ENCODE measurements around the gene NANOS3.

NANOS3 gene

DNA sequence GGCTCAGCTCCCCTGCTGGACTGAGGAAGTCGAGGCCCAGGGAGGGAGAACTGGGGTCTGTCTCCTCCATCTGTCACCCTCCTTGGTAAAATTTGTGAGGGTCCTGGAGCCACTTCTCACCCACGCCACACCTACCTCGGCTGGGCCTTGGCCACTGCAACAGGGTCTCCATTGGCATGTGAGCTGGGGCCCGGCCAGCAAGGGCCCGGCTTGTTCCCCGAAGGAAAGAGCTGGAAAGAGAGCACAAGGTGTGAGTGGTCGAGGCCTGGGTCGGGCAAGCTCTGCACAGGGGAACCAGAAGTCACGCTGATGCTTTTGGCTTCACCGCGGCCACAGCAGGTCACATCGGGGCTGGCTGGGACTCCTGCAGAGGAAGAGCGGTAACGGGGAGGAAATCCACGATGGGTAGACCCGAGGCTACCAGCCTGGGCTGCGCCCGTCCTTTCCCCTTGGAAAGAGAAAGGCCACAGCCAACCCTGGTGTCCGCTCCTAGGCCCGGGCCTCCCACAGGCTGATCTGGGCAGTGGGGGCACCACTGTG is 9.0 kb downstream of the NANOS3 start:
- Histone ChIP-seq H3K27ac (ENCODE audit: low read depth, low read length) (no peak overlapping the region), H3K4me1 (ENCODE audit: control insufficient read depth, low read length) (peaks cover 18% of the 10 kb centered on the region), H3K4me2 (ENCODE audit: low read length) (no peak overlapping the region), H4K20me1 (ENCODE audit: control insufficient read depth, insufficient read depth, low read depth, low read length) (no peaks in the 10 kb centered on the region), H3K36me3 (ENCODE audit: control insufficient read depth, low read length) (no peaks in the 10 kb centered on the region), H3F3A (ENCODE audit: control insufficient read depth, insufficient read depth) (no peaks in the 10 kb centered on the region; the same call in 1 of the 2 replicates), H3K9me3 (ENCODE audit: control insufficient read depth, insufficient read depth, low read length) (no peaks in the 10 kb centered on the region), H3K27me3 (ENCODE audit: control insufficient read depth, low read length) (0 out of 2 replicates have a peak, but pooled peaks cover 3% of the 10 kb centered on the region), H3K4me3 (ENCODE audit: low read length) (no peak overlapping the region), H3K9me2 (replicated peaks; ENCODE audit: control insufficient read depth, low read length) (no peaks in the 10 kb centered on the region), H3K79me2 (ENCODE audit: control insufficient read depth, low read length) (no peaks in the 10 kb centered on the region)
- TF ChIP-seq, protein P1, sequence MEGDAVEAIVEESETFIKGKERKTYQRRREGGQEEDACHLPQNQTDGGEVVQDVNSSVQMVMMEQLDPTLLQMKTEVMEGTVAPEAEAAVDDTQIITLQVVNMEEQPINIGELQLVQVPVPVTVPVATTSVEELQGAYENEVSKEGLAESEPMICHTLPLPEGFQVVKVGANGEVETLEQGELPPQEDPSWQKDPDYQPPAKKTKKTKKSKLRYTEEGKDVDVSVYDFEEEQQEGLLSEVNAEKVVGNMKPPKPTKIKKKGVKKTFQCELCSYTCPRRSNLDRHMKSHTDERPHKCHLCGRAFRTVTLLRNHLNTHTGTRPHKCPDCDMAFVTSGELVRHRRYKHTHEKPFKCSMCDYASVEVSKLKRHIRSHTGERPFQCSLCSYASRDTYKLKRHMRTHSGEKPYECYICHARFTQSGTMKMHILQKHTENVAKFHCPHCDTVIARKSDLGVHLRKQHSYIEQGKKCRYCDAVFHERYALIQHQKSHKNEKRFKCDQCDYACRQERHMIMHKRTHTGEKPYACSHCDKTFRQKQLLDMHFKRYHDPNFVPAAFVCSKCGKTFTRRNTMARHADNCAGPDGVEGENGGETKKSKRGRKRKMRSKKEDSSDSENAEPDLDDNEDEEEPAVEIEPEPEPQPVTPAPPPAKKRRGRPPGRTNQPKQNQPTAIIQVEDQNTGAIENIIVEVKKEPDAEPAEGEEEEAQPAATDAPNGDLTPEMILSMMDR (IDR thresholded peaks at IDR 0.05; ENCODE audit: low read depth, low read length, poor library complexity, severe bottlenecking): no peak
- TF ChIP-seq EZH2phosphoT487 (IDR thresholded peaks at IDR 0.05; ENCODE audit: borderline replicate concordance, low read length): no peak

DNA sequence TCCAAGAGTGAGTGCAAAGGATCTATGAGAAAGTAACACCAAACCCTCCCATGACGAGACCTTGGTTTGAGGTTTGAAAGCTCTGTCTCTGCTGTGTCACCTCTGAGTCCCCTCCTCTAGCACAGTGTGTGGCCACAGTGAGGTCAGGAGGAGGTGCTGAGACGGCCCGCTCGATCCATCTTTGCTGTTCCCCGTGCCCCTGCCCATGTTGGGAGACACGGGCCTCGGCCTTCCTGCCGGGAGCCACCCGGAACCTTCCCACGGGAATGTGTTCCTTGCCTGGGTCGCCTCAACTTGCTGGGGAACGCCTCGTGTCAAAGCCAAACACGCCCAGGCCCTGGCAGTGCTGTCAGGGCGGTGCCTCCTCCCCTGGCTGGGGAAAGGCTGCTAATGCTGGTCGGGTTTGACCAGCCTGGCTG is 10.1 kb downstream of the NANOS3 start:
- H3K36me3 ChIP-seq (ENCODE audit: control insufficient read depth, low read length): no peaks in the 10 kb centered on the region
- no peaks in the 10 kb centered on the region for H3K9me3 ChIP-seq (ENCODE audit: control insufficient read depth, insufficient read depth, low read length)
- no peak overlapping the region for H3K4me2 ChIP-seq (ENCODE audit: low read length)
- H3K4me1 ChIP-seq (ENCODE audit: control insufficient read depth, low read length): peaks cover 7% of the 10 kb centered on the region
- no peaks in the 10 kb centered on the region for H3K27me3 ChIP-seq (ENCODE audit: control insufficient read depth, low read length)
- no peak overlapping the region for H3K4me3 ChIP-seq (ENCODE audit: low read length)
- no peaks in the 10 kb centered on the region for H3K79me2 ChIP-seq (ENCODE audit: control insufficient read depth, low read length)
- H3F3A ChIP-seq (ENCODE audit: control insufficient read depth, insufficient read depth): no peaks in the 10 kb centered on the region; the same call in 1 of the 2 replicates
- no peaks in the 10 kb centered on the region for H4K20me1 ChIP-seq (ENCODE audit: control insufficient read depth, insufficient read depth, low read depth, low read length)
- H3K27ac ChIP-seq (ENCODE audit: low read depth, low read length): no peak overlapping the region
- no peaks in the 10 kb centered on the region for H3K9me2 ChIP-seq (replicated peaks; ENCODE audit: control insufficient read depth, low read length)
- TF ChIP-seq, protein P1 (IDR thresholded peaks at IDR 0.05; ENCODE audit: low read depth, low read length, poor library complexity, severe bottlenecking): no peak
- TF ChIP-seq EZH2phosphoT487 (IDR thresholded peaks at IDR 0.05; ENCODE audit: borderline replicate concordance, low read length): no peak

DNA sequence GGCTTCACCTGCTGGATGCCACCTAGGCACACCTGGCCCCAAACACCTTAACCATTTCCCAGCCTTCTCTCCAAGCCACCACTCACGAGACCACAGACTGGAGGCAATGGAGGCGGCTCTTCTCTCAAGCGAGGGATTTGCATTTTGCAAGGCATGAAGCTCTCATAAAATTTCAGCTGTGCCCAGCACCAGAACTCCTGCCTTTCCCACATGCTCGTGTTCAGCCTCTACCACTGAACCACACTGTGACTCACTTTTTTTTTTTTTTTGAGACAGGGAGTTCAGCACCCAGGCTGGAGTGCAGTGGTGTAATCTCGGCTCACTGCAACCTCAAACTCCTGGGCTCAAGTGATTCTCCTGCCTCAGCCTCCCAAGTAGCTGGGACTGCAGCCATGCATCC is 10.6 kb downstream of the NANOS3 start:
- no peak overlapping the region for H3K4me2 ChIP-seq (ENCODE audit: low read length)

More for the DNA sequence above, 10.6 kb downstream of the NANOS3 start:
- no peaks in the 10 kb centered on the region for H3K36me3 ChIP-seq (ENCODE audit: control insufficient read depth, low read length)
- H3K9me2 ChIP-seq (replicated peaks; ENCODE audit: control insufficient read depth, low read length): no peaks in the 10 kb centered on the region
- peaks cover 2% of the 10 kb centered on the region for H3K4me1 ChIP-seq (ENCODE audit: control insufficient read depth, low read length)
- H3F3A ChIP-seq (ENCODE audit: control insufficient read depth, insufficient read depth): no peaks in the 10 kb centered on the region
- H3K79me2 ChIP-seq (ENCODE audit: control insufficient read depth, low read length): no peaks in the 10 kb centered on the region
- no peaks in the 10 kb centered on the region for H4K20me1 ChIP-seq (ENCODE audit: control insufficient read depth, insufficient read depth, low read depth, low read length)
- H3K27ac ChIP-seq (ENCODE audit: low read depth, low read length): no peak overlapping the region
- no peaks in the 10 kb centered on the region for H3K9me3 ChIP-seq (ENCODE audit: control insufficient read depth, insufficient read depth, low read length)
- no peak overlapping the region for H3K4me3 ChIP-seq (ENCODE audit: low read length)
- no peak for TF ChIP-seq EZH2phosphoT487 (IDR thresholded peaks at IDR 0.05; ENCODE audit: borderline replicate concordance, low read length)
- TF ChIP-seq, protein P1 (IDR thresholded peaks at IDR 0.05; ENCODE audit: low read depth, low read length, poor library complexity, severe bottlenecking): no peak
- H3K27me3 ChIP-seq (ENCODE audit: control insufficient read depth, low read length): no peaks in the 10 kb centered on the region

Measured in DOHH2 (cell line).